Bronchial epithelial cell (primary cell): ENCODE data around the gene EYS. TPM values are rescaled to one million over a fixed set of nuclear protein-coding genes. Genes with fewer than 3 reads are reported as not detected.

ENCODE experiments used
- DNase-seq: peaks from one replicate; pipeline ENCODE4 v3.0.0-alpha.2; 2010; ENCODE audit warnings: low read depth
- FAIRE-seq: peaks from 2 replicates; lab custom pipeline; 2011; peaks lifted over from hg19 to GRCh38; lab: Jason Lieb, UNC
- H3K27me3 ChIP-seq: 2 replicates; pipeline ENCODE4 v1.5.1; 2011; ENCODE audit warnings: low read length; ENCODE audit not compliant: control insufficient read depth, insufficient read depth
- H3K36me3 ChIP-seq: 2 replicates; pipeline ENCODE4 v1.5.1; 2011; ENCODE audit warnings: low read length; ENCODE audit not compliant: control insufficient read depth, insufficient read depth
- H3K4me3 ChIP-seq: 2 replicates; pipeline ENCODE4 v1.5.1; 2011; ENCODE audit warnings: mild to moderate bottlenecking, low read depth, low read length, control low read depth
- CTCF ChIP-seq: IDR thresholded peaks from 2 replicates; pipeline ENCODE4 v1.5.1; 2011; ENCODE audit warnings: mild to moderate bottlenecking, moderate library complexity, low read length, control low read depth, inconsistent platforms; ENCODE audit not compliant: insufficient read depth, severe bottlenecking
- total RNA-seq: library from RNA; depleted of rRNA; stranded (reverse); fragments of >200 nt; gene quantifications from 2 replicates; pipeline ENCODE4 v1.2.1, GENCODE V29; 2014

EYS gene
- total RNA-seq, 1 donor from 2014 or later = 0.53 TPM

GRCh38 chr6:63792736-63793464 lies 1914.1 kb downstream of the EYS start:
- FAIRE-seq (peak; percentile 43), DNase-seq (peak; percentile 21)
- no peak for TF ChIP-seq CTCF
- Histone ChIP-seq H3K36me3 (no peaks in the 10 kb centered on the region), H3K27me3 (no peaks in the 10 kb centered on the region), H3K4me3 (no peak overlapping the region)

GRCh38 chr6:63790334-63790733 lies 1916.7 kb downstream of the EYS start:
- no peaks in the 10 kb centered on the region for H3K27me3 ChIP-seq
- no peak overlapping the region for H3K4me3 ChIP-seq
- no peak for DNase-seq
- FAIRE-seq = no peak
- no peak for TF ChIP-seq CTCF
- H3K36me3 ChIP-seq = no peaks in the 10 kb centered on the region

GRCh38 chr6:63789699-63790098 lies 1917.3 kb downstream of the EYS start:
- no peaks in the 10 kb centered on the region for H3K27me3 ChIP-seq
- no peak overlapping the region for H3K4me3 ChIP-seq
- no peak for DNase-seq
- FAIRE-seq = no peak
- TF ChIP-seq CTCF = no peak
- no peaks in the 10 kb centered on the region for H3K36me3 ChIP-seq

- FAIRE-seq (no peak), DNase-seq (no peak)
- Histone ChIP-seq H3K4me3 (no peak overlapping the region), H3K27me3 (no peaks in the 10 kb centered on the region), H3K36me3 (no peaks in the 10 kb centered on the region)
- TF ChIP-seq CTCF = no peak
These were observed 1918.5 kb downstream of the EYS start for GRCh38 chr6:63788569-63788968.

GRCh38 chr6:63787021-63787420 lies 1920.0 kb downstream of the EYS start:
- Histone ChIP-seq H3K36me3 (no peaks in the 10 kb centered on the region), H3K4me3 (no peak overlapping the region), H3K27me3 (no peaks in the 10 kb centered on the region)
- no peak for TF ChIP-seq CTCF
- DNase-seq (peak; percentile 21), FAIRE-seq (no peak)

- no peak overlapping the region for H3K4me3 ChIP-seq
- no peak for FAIRE-seq
- no peak for DNase-seq
- H3K27me3 ChIP-seq = no peaks in the 10 kb centered on the region
- no peaks in the 10 kb centered on the region for H3K36me3 ChIP-seq
- TF ChIP-seq CTCF = no peak
These were observed 1922.0 kb downstream of the EYS start for GRCh38 chr6:63785006-63785405.
